ENCODE measurements around the gene RTL1. TPM values are rescaled to one million over a fixed set of nuclear protein-coding genes. Genes with fewer than 3 reads are reported as not detected.

Gene RTL1
- total and polyA plus RNA-seq, 2 of the 13 experiments (the other 11 are each of a cell fraction or from before 2014, with no cell fraction given), result not detected

DNA sequence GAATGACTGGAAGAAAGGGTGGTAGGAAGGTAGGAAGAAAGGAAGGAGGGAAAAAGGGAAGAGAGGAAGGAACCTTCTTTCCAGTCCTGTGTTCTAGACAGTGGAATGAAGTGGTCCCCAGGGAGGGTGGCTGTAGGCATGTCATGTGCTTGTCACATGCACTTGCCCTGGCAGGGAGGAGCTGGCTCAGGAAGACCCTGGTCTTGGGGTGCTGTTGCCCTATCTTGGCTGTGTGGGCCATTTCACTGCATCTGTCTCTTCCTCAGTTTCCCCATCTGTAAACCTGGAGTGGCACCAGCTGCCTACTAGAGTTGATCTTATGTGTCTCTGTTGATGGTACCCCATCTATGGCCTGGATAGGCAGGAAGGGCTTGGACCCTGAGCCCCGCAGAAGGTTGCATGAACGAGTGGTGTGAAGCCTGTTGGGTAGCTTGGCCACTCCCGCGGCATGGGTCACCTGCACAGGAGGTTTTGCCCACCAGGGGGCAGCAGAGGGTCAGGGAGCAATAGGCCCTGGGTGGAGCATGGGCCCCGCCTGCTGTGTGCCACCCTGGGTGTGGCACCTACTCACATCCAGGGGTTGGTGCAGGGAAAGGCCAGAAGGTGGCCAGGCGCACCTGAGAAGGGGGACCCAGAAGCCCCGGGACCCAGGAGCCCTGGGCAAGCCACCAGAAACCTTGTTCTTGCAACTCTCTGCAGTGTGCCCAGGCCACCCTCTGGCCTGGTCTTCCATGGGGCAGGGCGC lies 52.5 kb downstream of the RTL1 start (continued):
- TF ChIP-seq, protein P1, sequence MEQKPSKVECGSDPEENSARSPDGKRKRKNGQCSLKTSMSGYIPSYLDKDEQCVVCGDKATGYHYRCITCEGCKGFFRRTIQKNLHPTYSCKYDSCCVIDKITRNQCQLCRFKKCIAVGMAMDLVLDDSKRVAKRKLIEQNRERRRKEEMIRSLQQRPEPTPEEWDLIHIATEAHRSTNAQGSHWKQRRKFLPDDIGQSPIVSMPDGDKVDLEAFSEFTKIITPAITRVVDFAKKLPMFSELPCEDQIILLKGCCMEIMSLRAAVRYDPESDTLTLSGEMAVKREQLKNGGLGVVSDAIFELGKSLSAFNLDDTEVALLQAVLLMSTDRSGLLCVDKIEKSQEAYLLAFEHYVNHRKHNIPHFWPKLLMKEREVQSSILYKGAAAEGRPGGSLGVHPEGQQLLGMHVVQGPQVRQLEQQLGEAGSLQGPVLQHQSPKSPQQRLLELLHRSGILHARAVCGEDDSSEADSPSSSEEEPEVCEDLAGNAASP (CRISPR knock-in tag; IDR thresholded peaks at IDR 0.05; ENCODE audit: borderline replicate concordance), result peak; percentile 38; the same call in 1 of the 2 replicates
- TF ChIP-seq POLR2G (IDR thresholded peaks at IDR 0.05; ENCODE audit: low read depth, low read length) (no peak), ZNF572 (CRISPR knock-in tag; IDR thresholded peaks at IDR 0.05) (no peak), RAD21 (CRISPR knock-in tag; IDR thresholded peaks at IDR 0.05) (peak; percentile 87), ZNF883 (CRISPR knock-in tag; IDR thresholded peaks at IDR 0.05; ENCODE audit: not compliant biosample characterization) (no peak), ZNF674 (CRISPR knock-in tag; IDR thresholded peaks at IDR 0.05; ENCODE audit: low read depth) (no peak), CCAR2 (optimal IDR thresholded peaks at IDR 0.05; ENCODE audit: low read depth, low read length) (no peak), HNRNPLL (IDR thresholded peaks at IDR 0.05; ENCODE audit: low read depth, low read length, poor library complexity, severe bottlenecking) (no peak), ZNF362 (CRISPR knock-in tag; IDR thresholded peaks at IDR 0.05; ENCODE audit: borderline replicate concordance) (no peak), ARID2 (CRISPR knock-in tag; IDR thresholded peaks at IDR 0.05; ENCODE audit: borderline replicate concordance) (no peak), ZNF619 (CRISPR knock-in tag; IDR thresholded peaks at IDR 0.05) (0 out of 2 replicates have a peak, but pooled peaks have one; percentile 32), NFIC (IDR thresholded peaks at IDR 0.05; ENCODE audit: low read length) (no peak)
- TF ChIP-seq, protein P2, sequence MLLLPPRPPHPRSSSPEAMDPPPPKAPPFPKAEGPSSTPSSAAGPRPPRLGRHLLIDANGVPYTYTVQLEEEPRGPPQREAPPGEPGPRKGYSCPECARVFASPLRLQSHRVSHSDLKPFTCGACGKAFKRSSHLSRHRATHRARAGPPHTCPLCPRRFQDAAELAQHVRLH (CRISPR knock-in tag; IDR thresholded peaks at IDR 0.05; ENCODE audit: borderline replicate concordance, low read depth), result peak; percentile 78
- TF ChIP-seq, protein P3, sequence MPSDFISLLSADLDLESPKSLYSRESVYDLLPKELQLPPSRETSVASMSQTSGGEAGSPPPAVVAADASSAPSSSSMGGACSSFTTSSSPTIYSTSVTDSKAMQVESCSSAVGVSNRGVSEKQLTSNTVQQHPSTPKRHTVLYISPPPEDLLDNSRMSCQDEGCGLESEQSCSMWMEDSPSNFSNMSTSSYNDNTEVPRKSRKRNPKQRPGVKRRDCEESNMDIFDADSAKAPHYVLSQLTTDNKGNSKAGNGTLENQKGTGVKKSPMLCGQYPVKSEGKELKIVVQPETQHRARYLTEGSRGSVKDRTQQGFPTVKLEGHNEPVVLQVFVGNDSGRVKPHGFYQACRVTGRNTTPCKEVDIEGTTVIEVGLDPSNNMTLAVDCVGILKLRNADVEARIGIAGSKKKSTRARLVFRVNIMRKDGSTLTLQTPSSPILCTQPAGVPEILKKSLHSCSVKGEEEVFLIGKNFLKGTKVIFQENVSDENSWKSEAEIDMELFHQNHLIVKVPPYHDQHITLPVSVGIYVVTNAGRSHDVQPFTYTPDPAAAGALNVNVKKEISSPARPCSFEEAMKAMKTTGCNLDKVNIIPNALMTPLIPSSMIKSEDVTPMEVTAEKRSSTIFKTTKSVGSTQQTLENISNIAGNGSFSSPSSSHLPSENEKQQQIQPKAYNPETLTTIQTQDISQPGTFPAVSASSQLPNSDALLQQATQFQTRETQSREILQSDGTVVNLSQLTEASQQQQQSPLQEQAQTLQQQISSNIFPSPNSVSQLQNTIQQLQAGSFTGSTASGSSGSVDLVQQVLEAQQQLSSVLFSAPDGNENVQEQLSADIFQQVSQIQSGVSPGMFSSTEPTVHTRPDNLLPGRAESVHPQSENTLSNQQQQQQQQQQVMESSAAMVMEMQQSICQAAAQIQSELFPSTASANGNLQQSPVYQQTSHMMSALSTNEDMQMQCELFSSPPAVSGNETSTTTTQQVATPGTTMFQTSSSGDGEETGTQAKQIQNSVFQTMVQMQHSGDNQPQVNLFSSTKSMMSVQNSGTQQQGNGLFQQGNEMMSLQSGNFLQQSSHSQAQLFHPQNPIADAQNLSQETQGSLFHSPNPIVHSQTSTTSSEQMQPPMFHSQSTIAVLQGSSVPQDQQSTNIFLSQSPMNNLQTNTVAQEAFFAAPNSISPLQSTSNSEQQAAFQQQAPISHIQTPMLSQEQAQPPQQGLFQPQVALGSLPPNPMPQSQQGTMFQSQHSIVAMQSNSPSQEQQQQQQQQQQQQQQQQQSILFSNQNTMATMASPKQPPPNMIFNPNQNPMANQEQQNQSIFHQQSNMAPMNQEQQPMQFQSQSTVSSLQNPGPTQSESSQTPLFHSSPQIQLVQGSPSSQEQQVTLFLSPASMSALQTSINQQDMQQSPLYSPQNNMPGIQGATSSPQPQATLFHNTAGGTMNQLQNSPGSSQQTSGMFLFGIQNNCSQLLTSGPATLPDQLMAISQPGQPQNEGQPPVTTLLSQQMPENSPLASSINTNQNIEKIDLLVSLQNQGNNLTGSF (CRISPR knock-in tag; IDR thresholded peaks at IDR 0.05), result no peak
